ENCODE data around the gene RPL27.

RPL27 gene

GRCh38 chr17:43021741-43022512, 23.7 kb downstream of the RPL27 start, which contains the start of gene VAT1:
VAT1 (minus strand) TSS chr17:43022385; CDS start chr17:43022322, 63 bp downstream.
- peak; percentile 69 for DNase-seq

GRCh38 chr17:43024407-43025289, 26.4 kb downstream of the RPL27 start, which contains the start of gene RND2:
RND2 (plus strand) TSS chr17:43025231; CDS start chr17:43025348, 117 bp downstream.
- DNase-seq: peak; percentile 74

GRCh38 chr17:43025290-43025657, 27.1 kb downstream of the RPL27 start:
- DNase-seq: no peak

- no peak for DNase-seq
Measured at GRCh38 chr17:43025766-43026537, 27.7 kb downstream of the RPL27 start.

GRCh38 chr17:43026595-43026994, 28.4 kb downstream of the RPL27 start:
- DNase-seq: no peak

GRCh38 chr17:43027091-43028032, 29.1 kb downstream of the RPL27 start:
- no peak for DNase-seq

- no peak for DNase-seq
Measured at GRCh38 chr17:43028221-43028861, 30.1 kb downstream of the RPL27 start.

- no peak for DNase-seq
Measured at GRCh38 chr17:43030137-43030767, 32.0 kb downstream of the RPL27 start.

GRCh38 chr17:43031666-43032065, 33.4 kb downstream of the RPL27 start:
- DNase-seq: no peak

GRCh38 chr17:43033948-43034881, 36.0 kb downstream of the RPL27 start:
- no peak for DNase-seq

- DNase-seq: no peak
Measured at GRCh38 chr17:43034894-43035293, 36.7 kb downstream of the RPL27 start.

- no peak for DNase-seq
Measured at GRCh38 chr17:43039646-43040045, 41.4 kb downstream of the RPL27 start.

GRCh38 chr17:43040655-43041054, 42.4 kb downstream of the RPL27 start:
- no peak for DNase-seq

- DNase-seq: no peak
Measured at GRCh38 chr17:43042025-43042628, 43.9 kb downstream of the RPL27 start.

- no peak for DNase-seq
Measured at GRCh38 chr17:43043307-43043706, 45.1 kb downstream of the RPL27 start.

GRCh38 chr17:43044024-43044423, 45.8 kb downstream of the RPL27 start:
- DNase-seq: no peak

GRCh38 chr17:43051969-43052368, 53.8 kb downstream of the RPL27 start:
- DNase-seq: no peak
